H1 (cell line): ENCODE results near the gene SLC43A2. TPM values are rescaled to one million over a fixed set of nuclear protein-coding genes. Genes with fewer than 3 reads are reported as not detected.

Experiments
- BCL11A ChIP-seq, 2 experiments: IDR thresholded peaks; one replicate each; pipeline ENCODE4 v1.6.1; 2011; ENCODE audit warnings: low read depth in 2 of 2, low read length in 2 of 2, mild to moderate bottlenecking in 2 of 2
- CHD2 ChIP-seq: IDR thresholded peaks from 2 replicates; pipeline ENCODE4 v1.6.1; 2012; ENCODE audit warnings: low read length, improper control_type of control experiment
- CHD7 ChIP-seq: fragments of 300-600 bp; sonication (generic); IDR thresholded peaks from 2 replicates; pipeline ENCODE4 v1.7.1; 2012; ENCODE audit warnings: low read length, moderate library complexity, mild to moderate bottlenecking, inconsistent platforms; ENCODE audit not compliant: insufficient replicate concordance
- GTF2F1 ChIP-seq: IDR thresholded peaks from 2 replicates; pipeline ENCODE4 v1.6.1; 2012; ENCODE audit warnings: low read depth, low read length, improper control_type of control experiment, borderline replicate concordance
- POLR2AphosphoS5 ChIP-seq: IDR thresholded peaks from 2 replicates; pipeline ENCODE4 v1.6.1; 2011; ENCODE audit warnings: low read depth, low read length
- ZNF274 ChIP-seq: IDR thresholded peaks from 2 replicates; pipeline ENCODE4 v1.7.0; 2012; ENCODE audit warnings: low read length, borderline replicate concordance; ENCODE audit errors: extremely low read depth
- polyA plus RNA-seq, 7 experiments: library from polyadenylated mRNA; depleted of rRNA in 3 of 7; stranded (reverse) in 5 of 7; unstranded in 2 of 7; fragments of >200 nt in 5 of 7; fragments of 200-250 nt in 2 of 7; gene quantifications; 1 replicate in 5 of 7; 2 replicates in 1 of 7; 4 replicates in 1 of 7; pipeline versions ENCODE4 v1.2.1 to v1.2.3, GENCODE V29; 2011 to 2013; ENCODE audit warnings: missing spikeins in 2 of 7, mixed read lengths in 2 of 7
- total RNA-seq: library from RNA; stranded (reverse); fragmentation: NEBNext Ultra II Directional; extraction: Animal tissue kit (Norgen Biotek cat#: 25700); gene quantifications from 2 replicates; pipeline ENCODE4 v1.2.1, GENCODE V29; 2021

SLC43A2 gene
- total and polyA plus RNA-seq, 2 of the 8 experiments (the other 6 are each of a cell fraction or from before 2014, with no cell fraction given), result 6.6 to 10.5 TPM

- TF ChIP-seq CHD7, result no peak
- TF ChIP-seq POLR2AphosphoS5, result no peak
- no peak for TF ChIP-seq BCL11A (IDR thresholded peaks at IDR 0.05; ENCODE audit: low read depth in 2 of 2, low read length in 2 of 2)
- TF ChIP-seq CHD2, result no peak
- no peak for TF ChIP-seq ZNF274
- no peak for TF ChIP-seq GTF2F1
- TF ChIP-seq, all 59 proteins: peak for 0
Measured at GRCh38 chr17:1560101-1560857, 68.4 kb downstream of the SLC43A2 start (continued).
